B cell (primary cell): ENCODE results near the gene RAB6B.

Experiments
- CTCF ChIP-seq: fragments of 200-600 bp; IDR thresholded peaks from one replicate; pipeline ENCODE4 v1.8.0; 2022; ENCODE audit warnings: antibody characterized with exemption, mild to moderate bottlenecking
- EZH2 ChIP-seq: IDR thresholded peaks from 2 replicates; pipeline ENCODE4 v1.6.1; 2012; ENCODE audit warnings: borderline replicate concordance, low read depth, mild to moderate bottlenecking, moderate library complexity, low read length; ENCODE audit not compliant: insufficient read depth, poor library complexity, severe bottlenecking

- TF ChIP-seq CTCF (no peak), EZH2 (no peak)
Measured at GRCh38 chr3:133882986-133883586, 12.6 kb downstream of the RAB6B start.
